GM12801 (cell line): ENCODE results near the gene TSNAX.

ENCODE experiments used
- TF ChIP-seq, protein P1 (sequence below): IDR thresholded peaks from one replicate; pipeline ENCODE4 v1.5.1; 2011; ENCODE audit warnings: control low read depth; ENCODE audit not compliant: insufficient read length; ENCODE audit errors: extremely low read depth

Gene TSNAX

DNA sequence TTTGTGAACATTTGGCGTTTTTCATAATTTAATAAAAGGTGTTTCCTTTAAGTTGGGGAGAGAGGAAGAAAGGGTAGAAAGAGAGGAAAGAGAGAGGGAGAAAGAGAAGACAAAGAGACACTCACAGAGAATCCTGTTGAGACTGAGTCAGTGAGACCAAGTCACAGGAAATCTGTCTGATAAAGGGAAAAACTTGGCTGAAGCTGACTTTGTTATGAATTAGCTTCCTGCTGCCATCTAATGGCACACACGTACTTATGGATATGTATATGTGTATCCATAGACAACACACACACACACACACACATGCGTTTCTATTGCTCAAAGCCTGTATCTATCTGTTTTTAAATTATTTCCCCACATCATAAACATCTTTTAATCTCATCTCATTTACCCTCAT lies 55.6 kb downstream of the TSNAX start:
- TF ChIP-seq, protein P1, sequence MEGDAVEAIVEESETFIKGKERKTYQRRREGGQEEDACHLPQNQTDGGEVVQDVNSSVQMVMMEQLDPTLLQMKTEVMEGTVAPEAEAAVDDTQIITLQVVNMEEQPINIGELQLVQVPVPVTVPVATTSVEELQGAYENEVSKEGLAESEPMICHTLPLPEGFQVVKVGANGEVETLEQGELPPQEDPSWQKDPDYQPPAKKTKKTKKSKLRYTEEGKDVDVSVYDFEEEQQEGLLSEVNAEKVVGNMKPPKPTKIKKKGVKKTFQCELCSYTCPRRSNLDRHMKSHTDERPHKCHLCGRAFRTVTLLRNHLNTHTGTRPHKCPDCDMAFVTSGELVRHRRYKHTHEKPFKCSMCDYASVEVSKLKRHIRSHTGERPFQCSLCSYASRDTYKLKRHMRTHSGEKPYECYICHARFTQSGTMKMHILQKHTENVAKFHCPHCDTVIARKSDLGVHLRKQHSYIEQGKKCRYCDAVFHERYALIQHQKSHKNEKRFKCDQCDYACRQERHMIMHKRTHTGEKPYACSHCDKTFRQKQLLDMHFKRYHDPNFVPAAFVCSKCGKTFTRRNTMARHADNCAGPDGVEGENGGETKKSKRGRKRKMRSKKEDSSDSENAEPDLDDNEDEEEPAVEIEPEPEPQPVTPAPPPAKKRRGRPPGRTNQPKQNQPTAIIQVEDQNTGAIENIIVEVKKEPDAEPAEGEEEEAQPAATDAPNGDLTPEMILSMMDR = no peak

DNA sequence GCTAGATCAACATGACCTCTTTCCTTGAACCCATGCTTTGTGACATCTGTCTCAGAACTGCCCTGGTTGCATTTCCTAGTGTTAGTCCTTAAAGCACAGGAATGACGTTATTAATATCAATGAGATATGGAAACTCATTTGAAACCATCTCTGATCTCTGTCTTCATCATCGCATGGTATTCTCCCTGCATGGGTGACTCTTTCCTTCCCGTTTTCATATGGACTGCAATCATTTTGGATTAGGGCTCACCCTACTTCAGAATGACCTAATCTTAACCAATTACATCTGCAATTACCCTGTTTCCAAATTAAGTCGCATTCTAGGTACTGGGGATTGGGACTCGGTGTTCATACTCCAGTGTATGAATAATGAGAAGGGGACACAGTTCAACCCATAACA lies 56.5 kb downstream of the TSNAX start:
- TF ChIP-seq, protein P1 = no peak

DNA sequence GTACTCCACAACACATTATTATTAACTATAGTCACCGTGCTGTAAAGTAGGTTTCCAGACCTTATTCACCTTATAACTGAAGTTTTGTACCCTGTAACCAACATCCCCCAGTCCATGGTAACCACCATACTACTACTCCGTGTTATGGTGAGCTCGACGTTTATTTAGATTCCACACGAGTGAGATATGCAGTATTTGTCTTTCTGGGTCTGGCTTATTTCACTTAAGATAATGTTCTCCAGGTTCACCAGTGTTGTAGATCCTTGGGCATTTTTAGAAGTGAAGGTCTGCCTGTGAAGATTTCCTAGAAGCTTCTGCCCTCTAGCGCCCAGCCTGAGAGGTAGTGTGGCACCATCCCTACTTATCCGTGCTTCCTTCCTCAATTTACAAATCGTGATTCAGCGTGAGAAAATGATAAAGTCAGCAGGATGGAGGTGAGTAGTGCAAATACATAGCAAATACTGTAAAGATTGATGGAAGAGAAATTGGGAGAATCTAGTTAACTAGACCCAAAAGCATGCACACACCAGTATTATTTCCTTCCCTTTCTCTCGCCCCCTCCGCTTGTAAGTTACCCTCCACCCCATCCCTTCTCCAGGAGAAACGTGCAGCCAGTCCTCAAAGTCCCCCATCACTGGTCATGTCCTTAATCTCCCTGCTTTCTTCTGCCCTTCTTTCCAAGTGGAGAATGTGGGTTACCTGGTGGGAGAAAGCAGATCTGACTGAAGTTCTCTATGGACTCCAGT lies 62.2 kb downstream of the TSNAX start:
- TF ChIP-seq, protein P1 = no peak

DNA sequence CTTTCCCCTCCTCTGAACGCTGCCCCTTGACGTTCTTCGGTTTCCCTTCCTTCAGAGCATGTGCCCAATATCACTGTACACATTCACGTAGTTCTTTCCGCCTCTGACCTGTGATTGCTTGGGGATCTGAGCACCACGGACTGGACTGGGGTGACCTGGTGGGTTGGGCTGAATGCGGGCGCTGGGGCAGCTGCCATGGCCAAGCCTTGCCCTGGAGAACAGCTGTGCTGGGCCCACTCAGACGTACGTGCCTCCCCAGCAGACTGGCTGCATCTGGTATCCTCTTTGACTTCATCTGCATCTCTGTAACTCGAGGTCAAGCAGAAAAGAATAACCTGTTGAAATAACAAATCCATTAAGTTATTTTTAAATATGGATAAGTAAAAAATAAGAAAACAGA lies 63.0 kb downstream of the TSNAX start:
- TF ChIP-seq, protein P1 = no peak

DNA sequence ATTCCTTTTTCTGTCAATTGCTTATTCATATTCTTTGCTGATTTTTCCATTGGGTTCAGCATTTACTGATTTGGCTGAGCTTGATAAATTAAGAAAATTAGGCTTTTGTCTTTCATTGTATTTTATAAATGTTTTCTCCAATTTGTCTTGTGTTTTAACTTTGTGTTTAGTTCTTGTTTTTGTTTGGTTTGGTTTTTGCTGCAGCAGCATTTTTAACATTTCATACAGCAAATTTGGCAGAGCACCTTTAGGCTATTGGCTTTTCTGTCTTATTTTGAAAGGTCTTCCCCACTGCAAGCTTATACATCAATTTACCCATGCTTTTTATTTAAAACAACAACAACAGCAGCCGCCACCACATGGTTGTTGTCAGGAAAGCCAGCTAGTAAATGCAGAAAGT lies 64.3 kb downstream of the TSNAX start:
- TF ChIP-seq, protein P1 = no peak

DNA sequence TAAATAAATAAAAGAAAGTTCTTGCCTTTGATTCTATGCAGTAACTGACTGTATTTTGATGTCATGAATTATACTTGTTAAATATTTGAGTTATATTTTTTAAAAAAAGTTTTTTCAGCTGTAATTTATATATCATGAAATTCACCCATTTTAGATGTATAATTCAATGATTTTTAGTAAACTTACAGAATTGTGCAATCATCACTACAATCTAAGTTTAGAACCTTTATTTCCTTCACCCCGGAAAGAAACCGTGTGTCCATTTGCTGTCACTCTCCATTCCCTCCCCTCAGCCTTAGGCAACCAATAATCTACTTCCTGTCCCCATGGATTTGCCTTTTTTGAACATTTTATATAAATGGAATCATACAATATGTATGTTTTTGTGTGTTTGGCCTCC lies 65.7 kb downstream of the TSNAX start:
- TF ChIP-seq, protein P1 = no peak

DNA sequence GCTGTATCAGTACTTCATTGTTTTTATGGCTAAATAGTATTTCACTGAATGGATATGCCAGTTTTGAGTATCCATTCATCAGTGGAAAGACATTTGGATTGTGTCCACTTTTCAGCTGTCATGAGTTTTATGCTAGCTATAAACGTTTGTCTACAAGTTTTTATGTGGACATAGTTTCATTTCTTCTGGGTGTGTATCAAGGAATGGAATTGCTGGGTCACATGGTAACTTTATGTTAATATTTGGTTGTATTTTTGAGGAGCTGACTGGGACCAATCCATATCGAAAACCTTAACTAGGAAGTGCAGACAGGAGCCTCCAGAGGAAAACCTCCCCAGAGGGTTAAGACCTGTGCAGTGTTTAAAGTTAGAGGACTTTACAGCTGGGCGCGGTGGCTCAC lies 66.3 kb downstream of the TSNAX start:
- TF ChIP-seq, protein P1 = no peak
